Bronchial epithelial cell (primary cell): ENCODE data around the gene PCSK2. TPM values are rescaled to one million over a fixed set of nuclear protein-coding genes. Genes with fewer than 3 reads are reported as not detected.

Experiments used
- DNase-seq: peaks from one replicate; pipeline ENCODE4 v3.0.0-alpha.2; 2010; ENCODE audit warnings: low read depth
- FAIRE-seq: peaks from 2 replicates; lab custom pipeline; 2011; peaks lifted over from hg19 to GRCh38; lab: Jason Lieb, UNC
- H3K27me3 ChIP-seq: 2 replicates; pipeline ENCODE4 v1.5.1; 2011; ENCODE audit warnings: low read length; ENCODE audit not compliant: control insufficient read depth, insufficient read depth
- H3K36me3 ChIP-seq: 2 replicates; pipeline ENCODE4 v1.5.1; 2011; ENCODE audit warnings: low read length; ENCODE audit not compliant: control insufficient read depth, insufficient read depth
- H3K4me3 ChIP-seq: 2 replicates; pipeline ENCODE4 v1.5.1; 2011; ENCODE audit warnings: mild to moderate bottlenecking, low read depth, low read length, control low read depth
- total RNA-seq: library from RNA; depleted of rRNA; stranded (reverse); fragments of >200 nt; gene quantifications from 2 replicates; pipeline ENCODE4 v1.2.1, GENCODE V29; 2014
- TF ChIP-seq, protein P1 (sequence below): IDR thresholded peaks from 2 replicates; pipeline ENCODE4 v1.5.1; 2011; ENCODE audit warnings: mild to moderate bottlenecking, moderate library complexity, low read length, control low read depth, inconsistent platforms; ENCODE audit not compliant: insufficient read depth, severe bottlenecking

The PCSK2 gene
- total RNA-seq, 1 donor from 2014 or later: not detected

DNA sequence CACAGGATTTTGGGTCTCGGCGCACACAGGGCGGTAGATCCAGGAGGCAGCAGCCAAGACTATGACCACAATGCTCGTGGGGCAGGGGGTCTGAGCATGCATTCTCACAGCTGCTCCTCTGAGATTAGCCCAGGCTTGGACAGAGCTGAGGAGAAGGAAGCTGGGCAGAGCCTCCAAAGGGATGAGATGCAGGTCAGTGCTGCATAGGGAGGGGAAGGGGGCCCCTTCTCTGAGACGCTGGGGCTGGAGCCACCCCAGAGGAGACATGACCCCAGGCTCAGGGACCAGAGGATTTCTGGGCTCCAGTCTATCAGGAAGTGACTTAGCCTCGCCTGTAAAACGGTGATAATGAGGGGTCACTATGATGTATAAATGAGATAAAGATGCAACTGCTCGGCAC, 210.4 kb downstream of the PCSK2 start:
- H3K27me3 ChIP-seq: peaks cover 3% of the 10 kb centered on the region
- DNase-seq: no peak
- H3K36me3 ChIP-seq: no peaks in the 10 kb centered on the region
- TF ChIP-seq, protein P1, sequence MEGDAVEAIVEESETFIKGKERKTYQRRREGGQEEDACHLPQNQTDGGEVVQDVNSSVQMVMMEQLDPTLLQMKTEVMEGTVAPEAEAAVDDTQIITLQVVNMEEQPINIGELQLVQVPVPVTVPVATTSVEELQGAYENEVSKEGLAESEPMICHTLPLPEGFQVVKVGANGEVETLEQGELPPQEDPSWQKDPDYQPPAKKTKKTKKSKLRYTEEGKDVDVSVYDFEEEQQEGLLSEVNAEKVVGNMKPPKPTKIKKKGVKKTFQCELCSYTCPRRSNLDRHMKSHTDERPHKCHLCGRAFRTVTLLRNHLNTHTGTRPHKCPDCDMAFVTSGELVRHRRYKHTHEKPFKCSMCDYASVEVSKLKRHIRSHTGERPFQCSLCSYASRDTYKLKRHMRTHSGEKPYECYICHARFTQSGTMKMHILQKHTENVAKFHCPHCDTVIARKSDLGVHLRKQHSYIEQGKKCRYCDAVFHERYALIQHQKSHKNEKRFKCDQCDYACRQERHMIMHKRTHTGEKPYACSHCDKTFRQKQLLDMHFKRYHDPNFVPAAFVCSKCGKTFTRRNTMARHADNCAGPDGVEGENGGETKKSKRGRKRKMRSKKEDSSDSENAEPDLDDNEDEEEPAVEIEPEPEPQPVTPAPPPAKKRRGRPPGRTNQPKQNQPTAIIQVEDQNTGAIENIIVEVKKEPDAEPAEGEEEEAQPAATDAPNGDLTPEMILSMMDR: no peak
- H3K4me3 ChIP-seq: no peak overlapping the region
- FAIRE-seq: no peak

DNA sequence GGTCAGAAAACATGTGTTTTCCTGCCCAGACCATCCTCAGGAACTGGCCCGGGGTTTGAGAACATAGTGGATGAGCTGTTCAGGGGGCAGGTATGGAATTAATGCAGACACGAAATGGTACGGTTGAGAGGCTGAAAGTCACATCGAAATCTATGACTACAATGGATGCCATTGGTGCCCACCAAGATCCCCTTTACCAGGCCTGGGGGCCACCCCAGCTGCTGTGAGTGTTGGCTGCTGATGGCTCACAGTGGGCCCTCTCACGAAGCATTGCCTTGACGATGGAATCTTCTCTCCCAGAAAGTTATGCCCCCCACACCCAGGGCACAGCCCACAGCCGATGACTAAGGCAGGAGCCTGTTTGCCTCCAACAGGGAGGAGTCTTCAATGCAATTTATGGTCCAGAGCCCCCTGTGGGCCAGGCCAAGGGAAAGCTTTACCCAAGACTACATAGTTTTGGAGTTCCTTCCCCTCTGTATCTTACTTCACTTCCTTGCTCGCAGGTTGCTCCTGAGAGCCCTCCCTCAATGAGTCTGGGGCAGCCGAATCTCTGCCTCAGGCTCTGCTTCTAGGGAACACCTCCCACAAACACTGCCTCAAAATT, 211.7 kb downstream of the PCSK2 start:
- FAIRE-seq (no peak), DNase-seq (no peak)
- Histone ChIP-seq H3K4me3 (no peak overlapping the region), H3K36me3 (no peaks in the 10 kb centered on the region), H3K27me3 (peaks cover 4% of the 10 kb centered on the region)
- TF ChIP-seq, protein P1: no peak

DNA sequence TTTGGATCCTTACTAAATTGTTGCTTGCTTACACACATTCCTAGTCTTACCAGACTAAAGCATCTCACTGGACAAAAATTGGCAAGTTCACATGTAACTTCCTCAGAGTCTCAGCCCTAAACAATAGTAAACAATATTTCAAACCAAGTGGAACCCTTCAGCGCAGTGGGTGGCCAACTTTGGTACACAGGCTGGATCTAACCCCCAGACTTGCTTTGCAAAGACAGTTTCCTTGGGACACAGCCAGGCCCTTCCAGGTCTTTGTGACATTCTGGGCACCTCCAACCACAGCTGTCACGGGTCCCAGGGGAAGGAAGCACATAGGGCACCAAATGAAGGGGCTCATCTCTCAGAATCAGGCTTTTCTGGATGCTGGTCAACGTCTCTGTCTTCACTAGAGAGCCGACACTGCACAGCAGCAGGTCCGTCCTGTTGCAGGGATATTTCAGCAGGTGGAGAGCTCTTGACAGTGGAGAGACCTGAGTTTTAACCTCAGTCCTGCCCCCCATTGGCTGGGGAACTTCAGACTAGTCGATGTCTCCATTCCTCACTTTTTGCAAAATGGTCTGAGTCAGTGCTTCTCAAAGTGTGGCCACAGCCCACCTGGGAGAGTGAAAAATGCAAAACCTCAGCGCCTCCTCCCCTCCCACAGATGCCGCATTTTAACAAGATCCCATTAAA, 212.9 kb downstream of the PCSK2 start:
- Histone ChIP-seq H3K36me3 (no peaks in the 10 kb centered on the region), H3K27me3 (peaks cover 9% of the 10 kb centered on the region), H3K4me3 (no peak overlapping the region)
- TF ChIP-seq, protein P1: no peak
- no peak for DNase-seq
- FAIRE-seq: no peak

DNA sequence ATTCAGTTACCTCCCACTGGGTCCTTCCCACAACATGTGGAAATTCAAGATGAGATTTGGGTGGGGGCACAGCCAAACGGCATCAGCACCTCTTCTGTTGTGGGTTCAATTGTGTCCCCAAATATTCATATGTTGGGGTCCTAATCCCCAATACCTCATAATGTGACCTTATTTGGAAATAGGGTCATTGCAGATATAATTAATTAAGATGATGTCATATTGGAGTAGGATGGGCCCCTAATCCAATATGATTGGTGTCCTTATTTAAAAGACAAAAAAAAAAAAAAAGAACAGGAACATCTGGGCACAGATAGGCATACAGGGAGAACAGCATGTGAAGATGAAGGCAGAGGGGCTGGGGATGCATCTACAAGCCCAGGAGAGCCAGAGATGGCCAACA, 214.9 kb downstream of the PCSK2 start:
- Histone ChIP-seq H3K36me3 (no peaks in the 10 kb centered on the region), H3K27me3 (peaks cover 11% of the 10 kb centered on the region), H3K4me3 (no peak overlapping the region)
- DNase-seq (no peak), FAIRE-seq (no peak)
- TF ChIP-seq, protein P1: no peak

DNA sequence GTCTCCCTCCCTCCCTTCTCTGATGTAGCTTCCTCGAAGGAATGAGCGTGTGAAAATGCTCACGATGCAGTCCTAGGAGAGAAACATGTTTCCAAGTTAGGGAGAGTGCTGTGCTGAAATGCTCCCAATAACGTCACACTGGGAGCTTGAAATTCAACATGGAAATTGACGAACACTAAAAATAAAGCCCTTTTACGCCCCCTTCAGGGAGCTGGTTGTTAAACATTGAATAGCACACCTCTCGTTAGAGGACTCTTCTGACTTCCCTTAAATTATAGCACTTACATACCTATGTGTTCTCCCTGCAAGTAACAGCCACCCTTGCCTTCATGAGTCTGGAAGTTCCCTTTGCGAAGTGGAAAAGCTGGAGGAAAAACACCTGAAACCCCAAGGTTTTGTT, 215.7 kb downstream of the PCSK2 start:
- Histone ChIP-seq H3K4me3 (no peak overlapping the region), H3K36me3 (no peaks in the 10 kb centered on the region), H3K27me3 (peaks cover 11% of the 10 kb centered on the region)
- TF ChIP-seq, protein P1: no peak
- FAIRE-seq: peak; percentile 89
- no peak for DNase-seq
